Measurements from ENCODE around the gene ARHGAP10.
"Not testable (repeated sequence)": the region's sequence is repeated elsewhere in the genome, so short reads cannot be mapped to it uniquely, and the experiment has no call there.

The ARHGAP10 gene

DNA sequence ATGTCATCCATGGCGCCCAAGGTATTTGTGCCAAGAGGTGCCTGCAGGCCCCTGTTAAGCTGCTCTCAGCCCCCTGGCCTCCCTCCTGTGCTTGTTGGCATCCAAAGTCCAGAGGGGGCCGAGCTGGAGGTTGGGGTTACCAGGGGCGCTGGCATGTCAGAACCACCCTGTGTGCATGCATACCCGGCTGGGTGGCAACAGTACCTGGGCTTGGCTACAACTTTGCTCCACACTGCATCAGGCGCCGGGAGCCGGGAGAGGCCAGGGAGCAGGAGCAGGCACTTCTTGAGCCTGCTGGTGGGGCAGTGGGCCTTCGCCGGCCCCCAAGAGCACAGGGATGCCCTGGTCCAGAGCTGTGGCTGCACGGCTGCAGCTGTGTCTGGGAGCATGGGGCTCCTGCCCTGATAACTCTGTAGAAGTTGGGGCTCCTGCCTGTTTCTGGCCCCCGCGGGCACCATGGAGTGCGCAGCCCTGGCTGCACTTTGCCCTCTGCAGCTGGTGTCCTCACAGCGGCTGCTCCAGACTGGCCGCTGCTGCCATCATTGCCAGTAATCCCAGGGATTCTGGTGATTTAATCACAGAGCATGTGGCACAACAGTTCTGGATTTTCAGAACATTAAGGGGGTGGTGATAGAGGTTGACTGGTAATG is 130.3 kb downstream of the ARHGAP10 start:
- no peak for DNase-seq

DNA sequence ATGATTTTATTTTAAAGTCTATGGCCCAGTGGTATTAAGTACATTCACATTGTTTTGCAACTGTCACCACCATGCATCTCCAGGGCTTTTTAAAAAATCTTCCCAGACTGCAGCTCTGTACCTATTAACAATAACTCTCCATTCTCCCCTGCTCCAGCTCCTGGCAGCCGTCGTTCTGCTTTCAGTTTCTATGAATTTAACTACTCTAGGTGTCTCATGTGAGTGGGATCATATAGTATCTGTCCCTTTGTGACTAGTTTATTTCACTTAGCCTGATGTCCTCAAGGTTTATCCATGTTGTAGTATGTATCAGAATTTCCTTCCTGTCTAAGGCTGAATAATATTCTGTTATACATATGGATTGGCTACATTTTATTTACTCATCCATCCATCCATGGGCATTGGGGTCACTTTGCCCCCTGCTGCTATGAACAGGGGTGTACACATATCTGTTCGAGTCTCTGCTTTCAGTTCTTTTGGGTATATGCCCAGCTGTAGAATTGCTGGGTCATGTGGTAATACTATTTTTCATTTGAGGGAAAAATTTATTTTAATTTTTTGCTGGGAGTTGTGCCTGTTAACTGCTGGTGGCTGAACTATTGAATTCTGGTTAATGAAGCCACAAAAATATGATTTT is 131.3 kb downstream of the ARHGAP10 start:
- DNase-seq, result no peak

DNA sequence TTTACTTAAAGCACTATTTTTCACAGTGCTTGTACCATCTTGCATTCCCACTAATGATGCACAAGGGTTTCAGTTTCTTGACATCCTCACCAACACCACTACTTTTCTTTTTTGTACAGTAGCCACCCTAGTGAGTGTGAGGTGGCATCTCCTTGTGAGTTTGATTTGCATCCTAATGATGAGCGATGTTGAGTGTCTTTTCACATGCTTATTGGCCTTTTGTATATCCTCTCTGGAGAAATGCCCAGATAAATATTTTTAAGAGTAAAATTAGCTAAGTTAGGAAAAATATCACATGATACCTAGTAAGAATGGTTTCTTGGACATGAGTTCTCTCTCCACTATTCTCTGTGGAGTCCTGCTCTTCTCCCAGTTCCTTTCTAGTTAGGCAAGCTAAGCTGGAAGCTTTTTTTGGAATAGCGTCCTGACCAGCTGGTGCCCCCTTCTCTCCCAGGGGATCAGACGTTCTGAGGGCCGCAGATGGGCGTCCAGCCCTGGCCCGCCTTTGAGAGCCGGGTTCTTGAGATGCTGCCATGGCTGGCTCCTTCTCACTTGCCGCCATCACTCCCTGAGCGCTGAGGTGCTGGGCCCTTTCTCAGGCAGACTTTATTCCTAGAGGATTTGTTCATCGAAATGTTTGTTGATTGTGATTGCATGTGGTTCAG is 132.1 kb downstream of the ARHGAP10 start:
- no peak for DNase-seq

DNA sequence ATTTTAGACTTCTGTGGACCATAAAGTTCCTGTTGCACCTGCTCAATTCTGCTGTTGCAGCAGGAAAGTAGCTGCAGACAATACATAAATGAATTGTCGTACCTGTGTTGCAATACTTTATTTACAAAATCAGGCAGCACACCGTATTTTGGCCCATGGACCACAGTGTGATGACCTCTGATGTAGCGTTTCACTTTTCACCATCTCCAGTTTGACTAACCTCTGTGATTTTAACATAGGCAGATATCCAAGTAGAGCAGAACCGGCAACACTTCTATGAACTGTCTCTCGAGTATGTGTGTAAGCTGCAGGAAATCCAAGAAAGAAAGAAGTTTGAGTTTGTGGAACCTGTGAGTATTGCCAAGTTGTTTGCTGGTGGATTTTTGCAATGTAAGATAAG is 132.7 kb downstream of the ARHGAP10 start:
- DNase-seq, result no peak

DNA sequence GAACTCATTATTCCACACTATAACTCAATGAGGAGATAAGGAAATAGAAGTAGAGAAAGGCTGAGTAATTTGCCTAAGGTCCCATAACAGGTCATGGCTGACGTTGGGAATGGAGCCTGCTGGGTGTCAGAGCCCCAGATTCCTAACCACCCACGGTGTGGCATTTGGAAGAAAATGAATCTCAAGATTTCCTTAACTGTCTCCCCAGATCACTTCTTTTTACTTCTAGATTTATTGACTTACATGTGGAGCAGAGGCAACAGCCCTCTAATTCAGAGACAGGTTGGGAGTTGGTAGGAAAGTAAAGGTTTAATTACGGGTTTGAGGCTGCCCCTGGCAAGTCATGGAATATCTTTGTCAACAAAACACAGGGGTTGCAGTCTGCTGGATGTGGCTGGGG is 134.0 kb downstream of the ARHGAP10 start:
- DNase-seq, result no peak

DNA sequence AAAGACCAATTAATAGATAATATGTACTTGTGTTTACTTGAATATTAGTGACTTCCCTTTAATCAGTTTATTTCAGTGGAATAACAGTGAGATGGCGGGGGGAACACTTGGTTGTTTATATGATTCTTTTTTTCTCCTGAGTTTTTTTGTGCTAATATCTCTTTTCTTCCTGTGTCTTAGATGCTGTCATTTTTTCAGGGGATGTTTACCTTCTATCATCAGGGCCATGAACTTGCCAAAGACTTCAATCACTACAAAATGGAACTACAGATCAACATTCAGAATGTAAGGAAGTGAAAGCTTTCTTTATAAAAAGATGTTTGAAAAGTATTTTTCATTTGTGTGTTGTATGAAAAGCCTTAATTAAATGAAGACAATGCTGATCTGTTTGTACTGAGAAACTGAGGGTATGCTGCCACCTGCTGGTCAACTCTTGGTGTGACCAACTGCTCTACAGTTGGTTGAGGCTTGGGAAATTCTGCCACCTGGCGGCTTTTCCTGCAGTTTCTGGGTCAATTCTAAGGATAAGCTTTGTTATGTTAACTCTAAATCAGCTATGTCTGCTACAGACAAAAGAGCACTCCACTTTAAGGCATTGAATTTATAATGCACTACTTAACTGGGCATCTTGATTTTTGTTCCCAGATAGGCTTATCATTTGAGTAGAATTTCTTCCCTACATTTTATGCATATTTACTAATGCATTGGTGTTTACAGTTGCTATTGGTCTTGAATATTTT is 134.8 kb downstream of the ARHGAP10 start:
- peak; percentile 90 for DNase-seq

DNA sequence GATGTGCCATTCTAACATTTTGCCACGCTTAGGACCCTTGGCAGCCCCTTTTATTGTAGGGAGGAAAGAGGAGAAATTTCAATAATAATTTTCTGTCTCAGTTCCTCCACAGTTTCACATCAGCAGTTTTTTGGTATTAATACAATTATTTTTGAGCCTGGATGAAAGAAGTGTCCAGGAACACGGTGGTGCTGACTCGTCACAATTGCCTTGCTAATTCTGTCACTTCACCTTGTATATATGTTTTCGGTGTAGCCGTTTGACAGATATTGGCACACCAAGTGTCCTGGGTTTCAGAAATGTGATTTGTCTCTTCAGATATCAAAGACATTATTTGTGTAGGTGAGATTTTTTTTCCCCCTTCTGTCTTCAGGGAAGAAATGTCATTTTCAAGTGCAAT is 142.2 kb downstream of the ARHGAP10 start:
- no peak for DNase-seq

DNA sequence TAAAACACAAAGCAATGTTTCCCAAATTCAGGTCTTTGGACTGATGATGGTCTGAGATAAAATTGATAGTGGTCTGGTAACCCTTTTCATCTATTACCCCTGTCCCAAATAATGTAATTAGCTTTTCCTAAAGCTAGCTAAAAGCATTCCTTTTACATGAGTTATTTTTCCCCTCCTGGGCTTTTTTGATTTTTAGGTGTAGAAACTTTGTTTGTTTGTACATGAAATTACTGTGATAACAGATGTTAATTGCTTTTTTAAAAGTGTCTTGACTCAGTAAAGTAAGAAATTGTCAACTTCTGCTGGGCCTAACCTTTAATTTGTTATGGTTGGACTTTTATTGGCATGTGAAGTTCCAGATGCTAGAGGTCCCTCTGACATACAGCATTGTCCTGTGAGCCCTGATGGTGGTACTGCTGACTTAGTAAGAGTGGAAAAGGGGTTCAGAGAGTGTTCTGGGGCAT is 145.5 kb downstream of the ARHGAP10 start:
- no peak for DNase-seq

DNA sequence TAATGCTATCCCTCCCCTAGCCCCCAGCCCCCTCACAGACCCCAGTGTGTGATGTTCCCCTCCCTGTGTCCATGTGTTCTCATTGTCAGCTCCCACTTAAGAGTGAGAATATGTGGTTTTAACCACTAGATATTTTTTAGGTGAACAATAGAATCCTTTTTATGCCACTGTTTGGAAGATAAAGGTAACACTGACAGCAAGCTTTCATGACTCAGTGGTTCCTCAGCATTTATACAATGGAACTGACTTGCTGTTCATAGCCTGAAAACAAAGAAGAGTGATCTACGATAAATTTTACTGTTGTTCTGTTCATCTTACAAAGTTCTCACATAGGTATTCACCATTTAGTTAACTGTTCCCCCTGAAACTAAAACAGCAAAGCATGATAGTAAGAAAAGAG is 147.8 kb downstream of the ARHGAP10 start:
- no peak for DNase-seq

DNA sequence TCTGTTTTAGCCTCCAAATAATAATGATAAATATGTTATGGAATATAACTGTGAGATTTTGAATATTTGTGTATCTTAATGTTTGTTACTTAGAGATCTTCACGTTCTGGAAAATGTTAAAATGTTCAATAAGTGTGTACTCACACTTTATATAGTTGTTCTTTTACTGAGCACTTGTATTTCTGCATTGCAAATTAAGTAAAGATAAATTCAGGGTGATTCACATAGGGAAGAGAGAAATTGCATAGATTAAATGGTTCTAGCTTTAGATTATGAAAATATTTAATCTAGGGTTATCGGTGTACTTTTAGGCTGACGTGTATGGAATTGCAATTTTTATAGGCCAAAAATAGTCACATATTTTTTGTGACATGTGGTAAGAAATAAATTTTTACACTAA is 148.6 kb downstream of the ARHGAP10 start:
- DNase-seq, result no peak

DNA sequence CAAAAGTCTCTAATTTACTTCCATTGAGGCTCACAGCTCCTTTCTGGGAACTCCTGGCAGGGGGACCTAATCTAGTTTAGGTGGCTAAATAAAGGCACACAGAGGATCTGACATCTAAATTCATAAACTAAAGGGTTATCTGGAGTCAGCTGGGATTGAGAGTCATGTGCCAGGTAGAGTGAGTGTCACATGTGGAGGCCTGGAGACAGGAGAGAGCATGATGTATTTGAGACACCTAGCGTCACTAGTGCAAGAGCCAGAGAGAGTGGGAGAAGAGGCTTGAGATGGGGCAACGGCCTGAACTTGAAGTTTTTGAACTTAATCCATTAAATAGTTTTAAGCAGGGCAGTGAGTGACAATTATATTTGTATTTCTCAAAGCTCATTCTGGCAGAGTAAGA is 152.6 kb downstream of the ARHGAP10 start:
- no peak for DNase-seq

DNA sequence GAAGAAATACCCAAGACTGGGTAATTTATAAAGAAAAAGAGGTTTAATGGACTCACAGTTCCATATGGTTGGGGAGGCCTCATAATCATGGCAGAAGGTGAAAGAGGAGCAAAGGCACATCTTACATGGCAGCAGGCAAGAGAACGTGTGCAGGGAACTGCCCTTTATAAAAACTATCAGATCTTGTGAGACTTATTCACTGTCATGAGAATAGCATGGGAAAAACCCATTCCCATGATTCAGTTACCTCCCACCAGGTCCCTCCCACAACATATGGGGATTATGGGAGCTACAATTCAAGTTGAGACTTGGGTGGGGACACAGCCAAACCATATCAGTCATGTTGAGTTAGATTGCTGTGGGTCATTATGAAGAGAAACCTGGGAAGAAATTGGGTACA is 153.3 kb downstream of the ARHGAP10 start:
- DNase-seq, result not testable (repeated sequence)

DNA sequence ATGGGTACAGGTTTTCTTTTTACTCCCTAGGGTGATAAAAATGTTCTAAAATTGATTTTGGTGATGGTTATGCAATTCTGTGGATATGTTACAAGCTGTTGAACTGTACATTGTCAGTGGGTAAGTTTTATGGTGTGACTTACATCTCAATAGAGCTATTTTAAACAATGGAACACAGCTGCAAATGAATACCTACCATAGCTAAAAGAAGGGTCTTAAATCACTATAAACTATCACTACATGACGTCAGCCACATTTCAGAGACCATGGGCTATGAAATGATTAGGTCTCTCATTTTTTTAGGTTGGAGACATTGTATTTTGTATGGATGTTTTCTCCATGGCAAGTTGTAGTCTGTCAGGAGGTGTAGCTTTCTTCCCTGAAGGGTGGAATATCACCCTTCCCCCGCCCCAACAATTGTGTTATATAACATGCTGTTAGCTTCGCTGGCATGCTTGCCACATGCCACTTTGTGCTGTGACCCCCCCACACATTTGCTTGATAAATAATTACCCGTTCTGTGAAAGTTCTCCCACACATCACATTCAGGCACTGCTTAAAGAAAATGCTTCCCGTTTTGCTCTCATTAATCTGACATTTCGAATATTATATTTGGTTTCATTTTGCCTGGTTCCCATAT is 159.7 kb downstream of the ARHGAP10 start:
- no peak for DNase-seq

DNA sequence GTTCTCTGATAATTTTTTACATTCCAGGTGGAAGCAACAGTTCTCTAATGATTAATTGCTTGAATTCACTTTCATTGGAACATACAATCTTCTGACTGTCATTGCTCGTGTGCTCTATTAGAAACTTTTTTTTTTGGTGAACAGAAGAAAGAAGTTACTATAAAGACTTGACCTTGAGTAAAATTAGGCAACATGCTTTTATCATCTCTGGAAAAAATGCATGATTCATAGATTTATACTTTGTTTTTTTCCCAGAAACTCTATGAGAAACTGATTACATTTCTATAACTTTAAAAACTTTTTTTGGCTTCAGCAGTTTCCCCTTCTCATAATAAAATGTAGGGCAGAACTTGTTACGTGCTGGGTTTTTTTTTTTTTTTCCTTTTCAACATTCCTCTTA is 167.6 kb downstream of the ARHGAP10 start:
- no peak for DNase-seq

DNA sequence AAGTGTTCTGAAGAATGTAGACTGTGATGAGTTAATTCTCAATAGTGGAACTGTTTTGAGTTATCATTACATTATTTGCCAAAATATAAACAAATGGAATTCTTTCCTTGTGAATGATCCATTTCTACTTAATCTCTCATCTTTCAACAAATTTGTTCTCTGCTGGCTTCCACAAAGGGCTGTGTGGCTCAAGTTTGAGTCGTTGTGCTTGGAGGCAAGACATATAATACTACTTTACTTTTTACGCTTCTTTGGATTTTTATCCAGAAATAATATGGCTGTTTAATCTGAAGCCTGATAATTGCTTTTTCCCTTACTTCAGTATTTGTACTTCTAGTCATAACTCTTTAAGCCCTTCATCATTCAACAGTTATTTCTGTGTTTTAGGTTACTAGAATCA is 169.5 kb downstream of the ARHGAP10 start:
- DNase-seq, result no peak

DNA sequence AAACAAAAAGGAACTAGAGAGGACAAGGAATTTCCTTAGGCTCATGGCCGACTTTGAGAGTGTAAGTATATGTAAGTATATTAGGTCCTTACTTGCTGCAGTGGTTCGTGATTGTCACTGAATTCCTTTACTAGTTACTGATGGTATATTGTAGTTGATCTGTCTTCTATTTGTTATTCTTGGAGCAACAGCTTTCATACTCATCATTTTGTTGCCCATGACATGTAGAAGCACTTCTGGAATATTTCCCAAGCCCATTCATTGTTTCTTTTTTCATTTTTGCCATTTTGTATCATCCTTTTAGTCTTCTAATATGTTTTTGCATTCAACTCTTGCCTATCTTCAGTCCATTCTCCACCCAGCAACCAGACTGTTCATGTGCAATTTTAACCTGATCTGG is 170.0 kb downstream of the ARHGAP10 start:
- DNase-seq, result no peak

DNA sequence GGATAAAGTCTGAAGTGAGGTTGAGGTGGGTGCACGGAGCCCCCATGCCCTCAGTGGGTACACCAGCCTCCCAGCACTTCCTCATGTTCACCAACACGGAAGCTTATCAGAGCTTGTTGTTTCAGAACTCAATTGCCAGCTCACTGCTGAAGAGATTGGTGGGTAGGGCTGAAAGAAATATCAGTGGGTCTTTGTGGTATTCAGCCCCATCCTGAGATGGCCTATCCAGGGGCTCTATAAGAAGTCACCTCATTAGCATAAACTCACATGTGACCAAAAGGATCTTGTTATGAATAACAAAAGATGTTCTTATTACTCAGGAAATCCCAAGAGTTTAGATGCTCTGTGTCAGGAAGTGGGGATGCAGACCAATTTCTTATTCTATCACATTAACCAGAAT is 177.3 kb downstream of the ARHGAP10 start:
- DNase-seq, result no peak

DNA sequence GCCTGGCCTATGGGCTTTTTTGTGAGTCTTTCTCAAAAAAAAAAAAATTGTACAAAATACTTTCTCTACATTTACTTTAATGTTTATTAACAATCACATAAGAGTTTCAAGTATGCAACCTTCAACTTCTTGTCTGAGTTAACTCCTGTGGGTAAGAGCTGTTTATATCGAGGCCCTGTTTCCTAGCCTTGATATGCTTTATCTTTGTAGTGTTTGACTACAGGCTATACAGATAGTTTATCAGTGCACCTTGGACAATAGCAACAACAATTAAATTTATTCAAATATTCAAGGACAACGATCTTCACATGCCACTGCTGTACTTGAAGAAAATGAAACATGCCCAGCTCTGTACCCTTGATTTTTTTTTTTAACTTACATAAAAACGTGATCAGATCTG is 178.4 kb downstream of the ARHGAP10 start:
- DNase-seq, result no peak

DNA sequence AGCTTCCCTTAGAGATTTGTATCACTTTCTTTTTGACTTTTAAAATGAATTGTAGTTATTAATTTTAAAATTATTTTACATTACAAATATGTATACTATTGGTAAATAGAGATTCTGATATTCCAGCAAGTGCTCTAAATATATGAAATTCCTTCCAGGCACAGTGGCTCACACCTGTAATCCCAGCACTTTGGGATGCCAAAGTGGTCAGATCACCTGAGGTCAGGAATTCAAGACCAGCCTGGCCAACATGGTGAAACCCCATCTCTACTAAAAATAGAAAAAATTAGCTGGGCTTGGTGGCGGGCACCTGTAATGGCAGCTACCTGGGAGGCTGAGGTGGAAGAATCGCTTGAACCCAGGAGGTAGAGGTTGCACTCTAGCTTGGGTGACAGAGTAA is 180.2 kb downstream of the ARHGAP10 start:
- not testable (repeated sequence) for DNase-seq

DNA sequence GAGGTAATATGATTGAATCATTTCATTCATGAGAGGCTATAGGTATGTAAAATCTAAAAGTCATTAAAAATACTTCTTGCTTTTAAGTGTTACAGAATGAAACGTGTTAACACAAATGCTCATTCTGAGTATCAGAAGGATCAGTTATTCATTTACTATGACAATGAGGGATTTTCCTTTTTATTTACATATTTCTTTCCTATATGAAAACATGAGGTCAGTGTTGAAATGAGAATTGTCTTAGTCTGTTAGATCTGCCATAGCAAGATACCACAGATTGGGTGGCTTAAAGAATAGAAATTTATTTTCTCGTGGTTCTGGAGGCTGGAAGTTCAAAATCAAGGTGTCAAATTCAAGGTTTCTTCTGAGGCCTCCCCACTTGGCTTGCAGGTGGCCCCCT is 181.2 kb downstream of the ARHGAP10 start:
- DNase-seq, result no peak

DNA sequence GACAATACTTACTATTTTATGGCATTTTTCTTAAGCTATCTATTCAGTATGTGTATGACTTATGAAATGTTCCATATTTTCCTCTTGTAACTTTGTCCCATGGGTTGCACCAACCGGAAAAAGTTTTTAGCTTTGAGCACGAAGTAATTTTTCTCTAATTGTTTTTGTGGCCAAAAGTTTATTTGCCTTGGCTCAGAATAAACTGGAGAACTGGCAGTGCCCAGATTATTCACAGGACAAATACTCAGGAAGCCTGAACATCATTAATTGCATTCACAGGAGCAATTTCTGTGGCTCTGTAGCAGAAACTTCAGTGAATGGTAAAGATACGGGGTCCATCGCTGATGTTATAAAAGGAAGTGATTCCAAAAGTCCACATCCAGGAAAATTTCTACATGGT is 184.5 kb downstream of the ARHGAP10 start:
- no peak for DNase-seq

DNA sequence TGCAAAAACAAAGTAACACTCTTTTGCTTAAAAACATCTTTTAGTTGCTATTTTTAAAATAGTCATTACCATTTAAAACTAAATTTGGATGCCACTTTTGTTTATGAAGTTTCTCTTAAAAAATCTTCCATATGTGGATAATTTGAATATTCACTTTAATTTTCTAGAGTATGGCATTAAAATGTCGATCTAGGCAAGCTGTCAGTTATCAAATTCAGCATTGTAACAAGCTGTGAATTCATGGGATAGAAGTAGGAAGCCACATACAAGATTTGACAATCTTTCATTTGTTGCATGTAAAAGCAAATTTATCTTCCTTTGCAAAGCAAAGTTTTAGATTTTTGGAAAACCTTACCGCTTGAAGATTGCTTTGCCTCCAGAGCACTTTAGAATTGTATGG is 191.5 kb downstream of the ARHGAP10 start:
- no peak for DNase-seq

DNA sequence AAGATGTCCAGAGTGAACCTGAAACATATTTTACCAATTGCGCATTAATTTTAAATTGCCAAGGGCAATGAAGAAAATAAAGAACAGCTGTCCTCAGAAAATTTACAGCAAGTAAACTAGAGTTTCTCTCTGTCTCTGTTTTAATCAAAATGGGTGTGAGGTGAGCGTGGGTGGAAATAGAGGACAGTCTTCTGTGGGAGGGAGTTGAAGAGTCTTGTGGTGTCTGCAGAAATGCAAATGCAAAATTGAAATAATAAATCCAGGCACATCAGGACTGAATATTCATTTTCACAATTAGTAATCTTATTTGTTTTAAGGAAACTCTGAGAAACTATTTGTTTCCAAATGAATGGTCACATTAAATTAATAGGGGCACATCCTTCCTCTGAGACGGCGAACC is 192.0 kb downstream of the ARHGAP10 start:
- DNase-seq, result no peak
